Heart left ventricle (tissue), 13 donors: ENCODE measurements around the gene GRM7.

ENCODE experiments used
- CTCF ChIP-seq, 12 donors: fragments of 200-600 bp; sonication (generic) in 4 of 12; IDR thresholded peaks; one replicate each; pipeline versions ENCODE4 v1.5.0 to v1.8.0; 2018 to 2022; ENCODE audit warnings: antibody characterized with exemption in 12 of 12, mild to moderate bottlenecking in 5 of 12
- POLR2A ChIP-seq, 2 donors: fragments of 450-650 bp; IDR thresholded peaks; one replicate each; pipeline ENCODE4 v1.6.1; 2017; ENCODE audit warnings: antibody characterized with exemption in 2 of 2, mild to moderate bottlenecking in 2 of 2, moderate library complexity in 2 of 2
- donor health status: ischemic (EF 13 %, LVEDD 7.1; RV severe dilation, severe dysfunction).
- donor health status: DM: no; HTN: yes; CAD: no.
- donor health status: DM: no; HTN: no; CAD: no.
- donor health status: ischemic (EF 25% LVEDD 6.9; RV normal size, moderate dysfunction).
- donor health status: ischemic (EF 25% LVEDD 5.7; RV mildly dilated, moderate dysfunction).
- donor health status: ischemic (EF 35%, LVEDD 5.7; RV mildly dilated, moderate dysfunction).
- donor health status: nonischemic (EF 11% LVEDD 7.7; RV severe dilation, severe dysfunction).
- donor health status: DM: yes; HTN: yes; CAD: no.
- donor health status: PGD.
- donor health status: ischemic (EF 29% LVEDD 5.4; RV normal size, mild dysfunction).
- donor health status: nonischemic (EF 23%, LVEDD 6.1; RV moderate dilation, normal function).

DNA sequence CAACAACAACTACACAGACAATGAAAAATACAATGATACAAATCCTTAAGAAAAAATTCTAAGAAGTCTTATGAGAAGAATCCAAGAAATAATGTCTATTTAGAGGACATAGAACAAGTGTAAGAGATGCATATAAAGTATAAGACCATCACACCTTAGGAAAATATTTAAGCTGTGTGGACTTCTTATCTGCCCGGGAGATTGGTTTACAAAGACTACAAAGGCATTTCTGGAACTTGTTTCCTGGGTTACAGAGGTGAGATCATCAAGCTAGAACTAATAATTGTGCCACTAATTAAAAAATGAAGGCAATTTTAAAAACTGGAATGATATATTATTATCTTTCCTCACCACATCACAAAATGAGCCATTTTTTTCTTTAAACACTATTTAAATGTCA, 507.1 kb downstream of the GRM7 start:
- TF ChIP-seq POLR2A (IDR thresholded peaks at IDR 0.05) (no peak), CTCF (IDR thresholded peaks at IDR 0.05) (no peak)
